NB4 (cell line): ENCODE results near the gene ZBTB11.
"Not testable (repeated sequence)": the region's sequence is repeated elsewhere in the genome, so short reads cannot be mapped to it uniquely, and the experiment has no call there.

Source experiments
- DNase-seq: peaks from one replicate; pipeline ENCODE4 v3.0.0; 2010; ENCODE audit warnings: low read depth
- H3K4me3 ChIP-seq: one replicate; pipeline ENCODE4 v1.5.1; 2011; ENCODE audit warnings: mild to moderate bottlenecking, low read depth, low read length, moderate library complexity
- CTCF ChIP-seq: IDR thresholded peaks from one replicate; pipeline ENCODE4 v1.5.1; 2012; ENCODE audit warnings: low read depth, low read length
- MAX ChIP-seq: IDR thresholded peaks from 2 replicates; pipeline ENCODE4 v1.6.1; 2011; ENCODE audit warnings: low read depth, low read length
- MYC ChIP-seq: IDR thresholded peaks from 2 replicates; pipeline ENCODE4 v1.6.1; 2011; ENCODE audit warnings: low read depth, low read length
- POLR2A ChIP-seq: IDR thresholded peaks from 2 replicates; pipeline ENCODE4 v1.6.1; 2011; ENCODE audit warnings: mild to moderate bottlenecking; ENCODE audit not compliant: insufficient read length; ENCODE audit errors: extremely low read depth

The ZBTB11 gene

GRCh38 chr3:101722394-101723173 lies 45.7 kb upstream of the ZBTB11 start:
- peak; percentile 78 for DNase-seq
- TF ChIP-seq CTCF: no peak
- TF ChIP-seq POLR2A: peak; percentile 10

GRCh38 chr3:101720851-101721840 lies 44.2 kb upstream of the ZBTB11 start:
- peak; percentile 27 for DNase-seq
- H3K4me3 ChIP-seq: no peak overlapping the region
- TF ChIP-seq MAX (no peak), MYC (no peak), CTCF (no peak), POLR2A (no peak)

More at GRCh38 chr3:101722394-101723173, 45.7 kb upstream of the ZBTB11 start:
- H3K4me3 ChIP-seq: no peak overlapping the region

- peak; percentile 25 for DNase-seq
- no peak for TF ChIP-seq POLR2A
- no peak for TF ChIP-seq MYC
- TF ChIP-seq MAX: no peak
- TF ChIP-seq CTCF: no peak
Observed at GRCh38 chr3:101719604-101720185, 42.8 kb upstream of the ZBTB11 start.

GRCh38 chr3:101718455-101718854 lies 41.5 kb upstream of the ZBTB11 start:
- no peak overlapping the region for H3K4me3 ChIP-seq
- no peak for DNase-seq
- TF ChIP-seq CTCF (no peak), MYC (no peak), MAX (no peak), POLR2A (no peak)

More at GRCh38 chr3:101719604-101720185, 42.8 kb upstream of the ZBTB11 start:
- no peak overlapping the region for H3K4me3 ChIP-seq

- TF ChIP-seq MYC: no peak
- no peak for TF ChIP-seq MAX
- no peak for TF ChIP-seq POLR2A
- TF ChIP-seq CTCF: no peak
- no peak for DNase-seq
- no peak overlapping the region for H3K4me3 ChIP-seq
Observed at GRCh38 chr3:101709126-101709525, 32.2 kb upstream of the ZBTB11 start.

- DNase-seq, H3K4me3 ChIP-seq: not testable (repeated sequence)
Observed at GRCh38 chr3:101704639-101705038, 27.7 kb upstream of the ZBTB11 start.
